Astrocyte of the cerebellum (primary cell): ENCODE measurements around the gene ACAP2.

Experiments used
- DNase-seq: peaks from one replicate; pipeline ENCODE4 v3.0.0-alpha.2; 2011; ENCODE audit warnings: low read depth
- H3K4me3 ChIP-seq: 2 replicates; pipeline ENCODE4 v1.5.1; 2011; ENCODE audit warnings: mild to moderate bottlenecking, low read depth, low read length, moderate library complexity
- CTCF ChIP-seq: IDR thresholded peaks from 2 replicates; pipeline ENCODE4 v1.5.1; 2012; ENCODE audit warnings: low read length, low read depth, moderate library complexity, mild to moderate bottlenecking; ENCODE audit errors: missing control alignments
- in situ Hi-C: cut with HindIII; loops from 2 replicates; pipeline ENCODE4 v1.10.0; 2017; ENCODE audit warnings: low sequenced_read_pairs

The ACAP2 gene

GRCh38 chr3:195425849-195426248 lies 17.0 kb downstream of the ACAP2 start:
- in situ Hi-C loops = no loop called here
- no peak for DNase-seq
- H3K4me3 ChIP-seq = no peak overlapping the region
- no peak for TF ChIP-seq CTCF

- no peak for DNase-seq
- no peak overlapping the region for H3K4me3 ChIP-seq
- in situ Hi-C loops = no loop called here
- no peak for TF ChIP-seq CTCF
Measured at GRCh38 chr3:195423818-195424217, 19.0 kb downstream of the ACAP2 start.

DNA sequence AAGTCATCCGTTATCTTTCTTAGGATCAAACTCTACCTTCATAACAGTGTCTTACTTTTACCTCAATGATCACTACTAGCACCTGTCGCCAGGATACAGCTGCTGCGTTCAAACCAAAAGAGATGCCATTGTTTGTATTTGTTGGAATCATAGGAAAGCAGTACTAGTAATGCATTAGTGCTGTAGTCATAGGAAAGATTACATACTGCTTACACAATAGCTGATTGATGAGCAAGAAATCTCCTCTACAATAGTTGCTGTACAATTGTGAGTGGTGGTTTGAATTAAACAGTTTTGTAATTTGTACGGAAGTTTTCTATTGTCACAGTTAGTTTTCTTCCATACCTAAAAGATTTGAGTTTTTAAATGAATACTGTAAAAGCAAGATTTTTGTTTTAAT lies 21.4 kb downstream of the ACAP2 start:
- TF ChIP-seq CTCF = no peak
- H3K4me3 ChIP-seq = no peak overlapping the region
- in situ Hi-C loops = no loop called here
- no peak for DNase-seq

GRCh38 chr3:195416795-195417194 lies 26.0 kb downstream of the ACAP2 start:
- no peak for DNase-seq
- TF ChIP-seq CTCF = no peak
- no peak overlapping the region for H3K4me3 ChIP-seq
- in situ Hi-C loops = no loop called here

GRCh38 chr3:195411836-195412235 lies 31.0 kb downstream of the ACAP2 start:
- no peak for TF ChIP-seq CTCF
- DNase-seq = no peak
- no peak overlapping the region for H3K4me3 ChIP-seq
- in situ Hi-C loops = no loop called here

- in situ Hi-C loops = no loop called here
- no peak overlapping the region for H3K4me3 ChIP-seq
- DNase-seq = no peak
- no peak for TF ChIP-seq CTCF
Measured at GRCh38 chr3:195410546-195410945, 32.3 kb downstream of the ACAP2 start.
